Fibroblast of peridontal ligament (primary cell): ENCODE measurements around the gene UBE2J2.
"Not testable (repeated sequence)": the region's sequence is repeated elsewhere in the genome, so short reads cannot be mapped to it uniquely, and the experiment has no call there.

Experiments
- DNase-seq: peaks from one replicate; pipeline ENCODE4 v3.0.0-alpha.2; 2010; ENCODE audit errors: extremely low read depth

Gene UBE2J2

DNA sequence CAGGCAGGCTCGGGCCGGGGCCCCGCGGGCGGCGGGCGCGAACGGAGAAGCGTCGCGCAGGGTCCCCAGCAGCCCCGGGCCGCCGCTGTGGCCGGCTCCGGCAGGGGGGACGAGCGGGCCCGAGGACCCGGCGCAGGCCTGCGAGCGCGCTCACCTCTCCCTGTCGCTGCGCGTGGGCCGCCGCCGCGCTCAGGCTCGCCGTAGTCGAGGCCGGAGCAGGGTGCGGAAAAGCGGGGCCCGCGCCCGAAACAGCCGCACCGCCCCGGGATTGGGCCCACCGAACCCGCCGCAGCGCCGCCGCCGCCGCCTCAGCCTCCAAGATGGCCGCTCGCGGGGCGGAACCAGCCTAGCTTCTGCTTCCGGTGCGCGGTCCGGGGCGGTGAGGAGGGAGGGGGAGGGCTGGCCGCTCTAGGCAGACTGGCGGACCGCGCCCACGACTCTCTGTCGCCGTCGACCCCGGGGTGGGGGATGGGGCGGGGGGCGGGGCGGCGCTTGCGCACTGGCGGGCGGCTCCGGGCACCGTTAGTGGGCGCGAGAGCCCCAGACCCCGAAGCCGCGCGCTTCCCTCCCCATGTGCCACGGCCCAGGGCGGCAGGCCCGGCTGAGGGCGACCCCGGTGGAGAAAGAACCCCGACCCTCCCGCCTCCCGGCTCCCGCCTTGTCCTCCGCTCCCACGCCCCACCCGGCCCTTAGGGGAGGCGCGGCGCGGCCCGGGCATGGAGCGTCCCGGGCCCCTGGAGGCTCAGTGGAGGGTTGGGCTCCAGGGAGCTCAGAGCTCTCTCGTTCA is at the start of gene UBE2J2:
TSS of gene UBE2J2 (minus strand) at position 343 of the 787 bp plus-strand sequence. CDS start 5,862 bp downstream, outside the sequence.
- DNase-seq = peak; percentile 84

GRCh38 chr1:1322952-1323351 is 49.3 kb upstream of the UBE2J2 start:
- no peak for DNase-seq

DNA sequence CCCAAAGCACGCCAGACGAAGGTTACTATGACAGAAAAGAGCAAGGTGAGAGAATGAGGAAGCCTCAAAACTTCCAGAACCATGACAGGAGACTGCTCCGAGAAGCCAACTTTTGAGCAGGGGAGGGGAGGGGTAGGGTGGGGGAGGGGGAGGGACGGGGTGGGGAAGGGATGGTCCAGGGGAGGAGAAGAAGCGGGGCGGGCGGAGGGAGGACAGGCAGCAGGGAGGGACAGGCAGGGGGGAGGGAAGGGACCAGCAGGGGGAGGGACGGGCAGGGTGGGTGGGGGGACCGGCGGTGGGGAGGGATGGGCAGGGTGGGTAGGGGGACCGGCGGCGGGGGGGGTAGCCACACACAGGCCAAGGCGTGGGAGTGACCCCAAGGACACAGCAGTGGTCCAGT is 48.8 kb upstream of the UBE2J2 start:
- DNase-seq = no peak

DNA sequence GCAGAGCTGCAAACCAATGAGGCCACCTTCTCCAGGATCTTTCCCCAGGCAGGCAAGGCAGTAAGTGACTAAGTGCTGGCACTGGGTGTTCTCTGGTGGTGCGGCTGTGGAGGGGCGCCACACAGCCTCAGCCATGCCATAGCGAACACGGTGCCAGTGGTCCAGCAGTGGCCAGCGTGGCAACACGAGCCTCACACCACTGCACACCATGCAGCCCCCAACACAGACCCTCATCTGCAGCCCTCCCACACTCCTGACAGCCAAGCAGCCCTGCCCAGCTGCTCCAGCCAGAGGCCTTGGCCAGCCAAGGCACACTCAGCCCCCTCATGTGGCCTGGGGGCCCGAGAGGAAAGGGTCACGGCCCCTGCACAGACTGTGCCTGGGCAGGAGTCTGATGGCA is 47.8 kb upstream of the UBE2J2 start:
- DNase-seq = no peak

DNA sequence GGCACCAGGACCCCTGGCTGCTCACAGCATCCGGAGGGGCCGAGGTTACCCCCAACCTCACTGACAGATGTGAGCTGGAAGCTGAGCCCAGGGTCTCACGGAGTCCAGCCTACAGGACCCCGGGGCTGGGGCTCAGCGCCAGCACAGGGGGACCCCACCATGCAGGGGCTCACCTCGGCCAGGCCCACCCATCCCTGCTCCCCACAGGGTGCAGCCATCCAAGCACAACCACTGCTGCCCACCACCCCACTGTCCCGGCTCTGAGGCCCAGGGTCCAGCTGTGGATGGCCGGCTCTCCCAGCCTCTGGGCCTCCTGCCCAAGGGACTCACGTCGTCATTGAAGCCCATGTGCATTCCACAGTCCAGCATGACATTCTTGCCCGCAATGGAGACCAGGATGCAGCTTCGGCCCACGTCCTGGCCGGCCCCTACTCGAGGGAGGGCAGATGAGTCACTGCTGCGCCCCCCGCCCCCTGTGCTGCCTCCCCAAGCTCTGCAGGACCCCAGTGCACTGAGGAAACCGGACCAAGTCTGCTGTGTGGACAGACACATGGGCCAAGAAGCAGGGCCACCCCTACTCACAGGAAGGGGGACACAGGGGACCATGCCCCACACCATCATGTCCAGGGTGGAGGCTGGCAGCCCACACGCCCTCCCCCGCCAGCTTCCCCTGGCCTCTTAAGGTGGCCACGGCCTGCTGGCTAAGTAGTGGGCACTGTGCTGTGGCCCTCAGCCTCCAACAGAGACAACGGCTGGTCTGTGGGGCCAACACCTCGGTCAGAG is 47.2 kb upstream of the UBE2J2 start:
- no peak for DNase-seq

GRCh38 chr1:1319646-1319941 is 45.9 kb upstream of the UBE2J2 start:
- DNase-seq = no peak

DNA sequence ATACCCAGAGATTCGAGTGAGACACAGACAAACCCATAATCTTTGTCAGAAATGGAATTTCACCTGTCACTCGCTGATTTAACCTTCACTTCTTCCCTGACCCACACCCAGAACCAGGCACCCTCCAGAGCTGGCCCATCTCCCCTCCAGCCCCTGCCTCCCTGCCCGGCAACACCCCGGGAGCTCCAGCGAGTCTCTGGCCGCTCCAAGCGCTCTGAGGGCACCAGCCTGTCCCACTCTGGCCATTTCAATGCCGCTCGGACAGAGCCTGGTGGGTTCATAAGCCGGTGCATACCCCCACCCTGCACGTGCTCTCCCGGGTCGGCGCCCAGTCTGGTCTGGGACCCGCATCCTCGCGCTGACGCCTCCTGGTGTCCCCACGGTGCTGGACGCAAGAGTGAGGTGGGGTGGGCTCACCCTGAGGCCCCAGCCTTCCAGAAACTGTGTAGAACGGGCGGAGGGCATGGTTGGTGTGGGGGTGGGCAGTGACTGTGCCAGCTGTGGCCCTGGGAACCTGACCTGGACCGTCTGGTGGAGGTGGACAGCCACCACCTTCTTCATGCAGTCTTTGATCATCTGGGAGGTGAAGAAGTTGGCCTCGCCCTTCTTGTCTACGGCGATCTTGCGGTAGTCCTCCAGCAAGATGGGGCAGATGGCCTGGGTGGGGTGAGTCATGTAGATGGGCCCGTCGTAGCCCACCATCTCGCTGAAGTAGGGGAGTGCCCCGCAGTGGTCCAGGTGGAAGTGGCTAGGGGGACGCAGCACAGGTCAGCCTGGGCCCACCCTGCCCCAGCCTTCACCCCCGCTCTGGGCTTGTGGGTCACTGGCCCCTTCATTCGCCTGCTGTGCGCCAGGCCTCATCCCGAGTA is 45.4 kb upstream of the UBE2J2 start:
- DNase-seq = no peak

- DNase-seq = peak; percentile 95
These were observed 44.5 kb upstream of the UBE2J2 start for GRCh38 chr1:1318131-1318652.

DNA sequence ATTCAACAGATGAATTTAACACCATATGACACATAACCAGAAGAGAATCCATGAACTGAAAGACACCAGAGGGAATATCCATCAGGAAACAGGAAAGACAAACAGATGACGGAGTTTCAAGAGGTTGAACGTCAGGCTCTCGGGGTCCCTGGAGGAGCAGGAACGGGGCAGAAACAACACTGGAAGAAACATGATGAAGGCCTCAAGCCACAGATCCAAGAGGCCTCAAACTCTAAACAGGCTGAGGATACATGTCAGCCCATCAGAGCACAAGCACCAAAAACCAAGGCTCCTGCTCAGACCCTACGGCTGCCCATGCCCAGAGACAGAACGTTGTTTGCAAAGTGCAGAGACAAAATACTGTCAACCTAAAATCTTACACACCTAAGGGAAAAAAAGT is 43.8 kb upstream of the UBE2J2 start:
- no peak for DNase-seq

DNA sequence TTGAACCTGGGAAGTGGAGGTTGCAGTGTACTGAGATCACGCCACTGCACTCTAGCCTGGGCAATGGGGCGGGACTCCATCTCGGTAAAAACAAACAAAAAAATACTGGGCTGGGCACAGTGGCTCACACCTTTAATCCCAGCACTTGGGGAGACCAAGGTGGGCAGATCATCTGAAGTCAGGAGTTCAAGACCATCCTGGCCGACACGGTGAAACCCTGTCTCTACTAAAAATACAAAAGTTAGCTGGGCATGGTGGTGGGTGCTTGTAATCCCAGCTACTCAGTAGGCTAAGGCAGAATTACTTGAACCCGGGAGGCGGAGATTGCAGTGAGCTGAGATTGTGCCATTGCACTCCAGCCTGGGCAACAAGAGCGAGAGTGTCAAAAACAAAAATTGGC is 42.5 kb upstream of the UBE2J2 start:
- DNase-seq = not testable (repeated sequence)

GRCh38 chr1:1315435-1315954 is 41.8 kb upstream of the UBE2J2 start:
- no peak for DNase-seq

DNA sequence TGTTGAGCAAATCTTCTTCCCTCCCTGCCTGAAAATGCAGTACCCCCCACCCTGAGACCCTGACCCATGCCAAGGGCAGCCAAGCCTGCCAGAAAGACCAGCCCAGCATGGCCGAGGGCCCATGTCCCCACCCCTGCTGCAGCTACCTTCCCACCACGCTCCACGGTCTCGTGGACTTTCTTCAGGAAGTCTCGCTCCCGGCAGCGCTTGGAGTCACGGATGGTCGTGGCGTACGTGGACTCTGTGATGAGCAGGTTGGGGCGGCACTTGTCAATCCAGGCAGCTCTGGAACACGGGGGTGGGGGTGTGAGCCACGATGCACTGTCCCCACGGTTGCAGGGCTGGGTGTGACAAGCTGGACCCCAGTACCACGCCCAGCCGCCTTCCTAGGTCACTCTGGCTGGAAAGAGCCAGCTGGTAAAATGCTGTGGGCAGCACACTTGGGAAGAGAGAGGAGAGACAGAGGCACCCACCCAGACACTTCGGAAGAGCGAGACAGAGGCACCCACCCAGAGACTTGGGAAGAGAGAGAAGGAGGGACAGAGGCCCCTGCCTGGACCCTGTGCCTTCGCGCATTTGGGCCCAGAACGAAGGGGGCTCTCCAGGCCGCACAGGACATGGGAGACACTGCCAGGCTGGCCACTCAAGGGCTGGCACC is 41.2 kb upstream of the UBE2J2 start:
- no peak for DNase-seq

DNA sequence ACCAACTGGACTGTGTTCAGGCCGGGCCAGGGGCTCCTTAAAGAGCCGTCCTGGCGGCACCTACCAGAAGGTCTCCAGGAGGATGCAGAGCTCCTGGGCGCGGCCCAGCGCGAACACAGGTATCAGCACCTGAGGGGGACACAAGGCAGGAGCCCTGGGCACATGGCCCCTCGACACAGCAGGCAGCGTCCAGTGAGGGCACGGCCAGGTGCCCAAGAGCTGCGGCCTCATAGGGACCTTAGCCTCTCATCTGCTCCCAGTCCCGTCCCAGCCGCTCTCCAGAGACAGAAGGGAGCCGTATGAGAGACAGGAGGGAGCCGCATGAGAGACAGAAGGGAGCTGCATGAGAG is 40.6 kb upstream of the UBE2J2 start:
- DNase-seq = no peak

- DNase-seq = no peak
These were observed 40.0 kb upstream of the UBE2J2 start for GRCh38 chr1:1313500-1314236.

DNA sequence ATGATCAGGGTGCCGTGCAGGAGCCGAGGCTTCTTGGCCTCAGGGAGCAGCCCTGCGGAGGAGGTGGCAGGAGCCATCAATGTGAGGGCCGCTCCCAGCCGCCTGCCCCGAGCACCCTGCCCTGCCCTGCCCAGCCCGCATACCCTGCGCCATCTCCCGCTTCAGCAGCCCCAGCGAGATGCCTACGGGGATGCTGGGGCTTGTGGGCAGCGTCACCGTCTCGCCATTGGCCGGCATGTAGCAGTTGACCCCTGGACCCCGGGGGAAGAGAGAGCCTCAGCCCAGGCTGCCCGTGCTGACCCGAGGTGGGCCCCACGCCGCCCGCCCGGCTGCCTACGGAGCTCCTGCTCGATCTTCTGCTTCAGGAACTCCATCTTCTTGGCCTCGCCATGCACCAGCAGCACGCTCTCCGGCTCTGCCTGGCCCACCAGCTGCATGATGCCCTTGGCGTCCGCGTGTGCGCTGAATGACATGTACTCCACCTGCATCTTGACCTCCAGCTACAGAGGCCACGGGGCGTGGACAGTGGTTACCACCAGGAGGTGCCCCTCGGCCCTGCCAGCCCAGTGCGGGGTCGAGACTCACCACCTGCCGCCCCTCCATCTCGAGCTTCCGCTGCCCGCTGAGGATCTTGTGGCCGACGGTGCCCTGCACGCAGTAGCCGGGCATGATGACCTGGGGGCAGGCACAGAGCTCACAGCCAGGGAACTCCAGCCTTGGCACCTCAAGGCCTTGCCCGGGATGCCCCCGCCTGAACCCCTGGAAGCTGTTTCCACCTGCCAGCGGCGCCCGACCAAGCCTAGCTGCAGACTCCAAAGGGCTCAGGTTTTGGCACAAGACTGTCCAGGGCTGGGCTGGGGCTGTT is 39.0 kb upstream of the UBE2J2 start:
- DNase-seq = no peak

DNA sequence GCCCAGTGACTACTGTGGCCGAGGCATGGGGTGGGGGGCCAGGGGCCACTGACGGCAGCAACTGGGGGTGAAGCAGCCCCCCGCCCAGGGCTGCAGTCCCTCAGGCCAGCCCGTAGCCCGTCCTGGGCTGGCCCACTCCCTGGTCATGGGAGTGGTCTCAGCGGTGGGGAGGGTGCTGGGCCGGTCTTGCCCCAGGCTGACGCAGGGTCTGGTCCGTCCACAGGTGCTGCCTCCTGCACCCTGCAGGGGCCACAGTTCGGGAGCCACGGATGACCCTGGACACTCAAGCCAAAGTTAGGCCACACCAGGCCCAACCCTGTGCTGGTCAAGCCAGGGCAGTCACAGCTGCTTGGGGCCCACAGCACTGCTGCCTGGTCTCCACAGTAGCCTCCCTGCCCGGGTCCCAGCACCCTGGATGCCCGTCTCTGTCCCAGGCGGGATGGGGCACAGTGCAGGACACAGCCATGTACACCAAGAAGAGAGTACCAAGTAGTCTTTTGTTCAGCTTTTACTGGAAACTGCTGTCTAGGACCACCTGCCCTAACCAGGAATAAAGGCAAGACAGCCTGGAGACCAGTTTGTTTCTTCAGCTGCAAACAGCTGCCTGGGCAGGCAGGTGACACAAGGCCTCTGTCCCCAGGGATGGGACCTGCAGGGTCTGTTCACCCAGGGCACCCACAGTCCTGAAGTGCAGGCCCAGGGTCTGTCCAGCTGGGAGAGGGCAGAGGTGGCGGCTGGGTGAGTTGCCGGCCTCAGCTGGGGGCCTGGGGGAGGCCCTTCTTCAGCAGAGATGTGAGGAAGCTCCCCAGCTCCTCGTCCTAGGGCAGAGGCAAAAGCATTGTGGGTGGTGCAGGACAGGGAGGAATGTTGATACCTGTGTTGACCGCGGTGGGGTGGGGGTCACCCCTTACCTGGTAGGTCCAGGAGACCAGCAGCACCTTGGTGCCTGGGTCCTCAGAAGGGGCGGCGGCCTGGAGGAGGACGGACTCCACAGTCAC is 37.8 kb upstream of the UBE2J2 start:
- DNase-seq = no peak

DNA sequence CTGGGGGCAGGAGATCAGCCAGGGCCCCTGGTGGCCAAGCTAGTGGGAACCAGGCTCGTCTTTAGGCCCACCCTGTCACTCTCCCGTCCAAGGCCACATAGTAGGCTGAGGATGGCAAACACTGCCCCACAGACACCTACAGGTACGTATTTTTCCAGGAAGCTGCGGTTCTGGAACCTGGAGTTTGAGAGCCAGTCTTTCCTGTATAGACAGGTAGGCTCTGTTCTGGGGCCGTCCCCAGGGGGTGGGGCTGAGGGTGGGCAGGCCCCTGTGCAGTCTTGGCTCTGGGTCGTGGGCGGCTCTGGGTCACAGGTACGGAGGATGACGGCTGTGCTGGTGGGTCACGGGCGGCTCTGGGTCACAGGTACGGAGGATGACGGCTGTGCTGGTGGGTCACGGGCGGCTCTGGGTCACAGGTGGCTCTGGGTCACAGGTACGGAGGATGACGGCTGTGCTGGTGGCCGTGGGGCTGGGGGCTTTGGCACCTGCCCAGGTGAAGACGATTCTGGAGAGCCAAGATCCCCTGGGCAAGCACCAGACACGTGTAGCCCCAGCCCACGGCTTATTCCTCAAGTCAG is 36.9 kb upstream of the UBE2J2 start:
- no peak for DNase-seq

DNA sequence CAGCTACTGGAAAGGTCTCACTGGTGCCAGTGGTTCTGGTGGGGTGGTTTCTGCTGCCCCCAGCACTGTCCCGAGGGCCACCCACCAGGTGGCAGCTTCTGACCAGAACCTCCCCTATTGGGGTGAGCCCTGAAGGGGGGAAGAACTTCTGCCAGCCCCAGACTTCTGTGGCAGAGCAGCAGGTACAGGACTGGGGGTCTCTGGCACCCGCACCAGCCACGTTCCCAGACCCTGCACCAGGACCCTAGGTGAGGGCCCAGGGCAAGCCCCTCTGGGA is 36.4 kb upstream of the UBE2J2 start:
- DNase-seq = no peak
